B cell (primary cell): ENCODE measurements around the gene C7. TPM values are rescaled to one million over a fixed set of nuclear protein-coding genes. Genes with fewer than 3 reads are reported as not detected.
"Not testable (repeated sequence)": the region's sequence is repeated elsewhere in the genome, so short reads cannot be mapped to it uniquely, and the experiment has no call there.

ENCODE experiments used
- ATAC-seq: fragments of 200-7000 bp; cut with Tn5 transposase; one replicate; pipeline ENCODE4 v1.10.0; 2021; ENCODE audit warnings: low read depth, mild to moderate bottlenecking, moderate number of reproducible peaks, moderate library complexity
- CTCF ChIA-PET: fragments of 350-600 bp; sonication (Branson Sonifier 250); formaldehyde crosslinking; loops from one replicate; lab custom pipeline; 2021; ENCODE audit warnings: antibody characterized with exemption, inconsistent platforms; lab: Charles Lee
- POLR2A ChIA-PET: fragments of 350-600 bp; sonication (Branson Sonifier 250); formaldehyde crosslinking; loops from one replicate; lab custom pipeline; 2021; ENCODE audit warnings: antibody characterized with exemption; lab: Charles Lee
- DNase-seq: peaks from one replicate; pipeline ENCODE4 v3.0.0; 2013
- H2AFZ ChIP-seq: 2 replicates; pipeline ENCODE4 v1.6.1; 2012; ENCODE audit warnings: mild to moderate bottlenecking, low read depth, low read length; ENCODE audit not compliant: insufficient read depth, poor library complexity, severe bottlenecking
- H3K27ac ChIP-seq, 2 donors: 1 replicate in 1 of 2; 2 replicates in 1 of 2; pipeline ENCODE4 v1.5.1; 2012 to 2013; ENCODE audit warnings: low read length in 2 of 2, mild to moderate bottlenecking in 2 of 2, moderate library complexity in 1 of 2
- H3K27me3 ChIP-seq, 4 experiments: fragments of 200-600 bp in 1 of 4; sonication (generic) in 1 of 4; replicated peaks in 1 of 4; 1 replicate in 2 of 4; 2 replicates in 2 of 4; pipeline versions ENCODE4 v1.6.1 to v1.7.0; 2013 to 2016; ENCODE audit warnings: low read length in 3 of 4, mild to moderate bottlenecking in 2 of 4, mixed read lengths in 1 of 4, moderate library complexity in 1 of 4; ENCODE audit not compliant: insufficient read depth in 4 of 4, control insufficient read depth in 3 of 4; ENCODE audit errors: control extremely low read depth in 1 of 4
- H3K36me3 ChIP-seq, 2 experiments: replicated peaks in 1 of 2; 1 replicate in 1 of 2; 2 replicates in 1 of 2; pipeline versions ENCODE4 v1.6.1 to v1.7.1; 2013; ENCODE audit warnings: low read length in 1 of 2; ENCODE audit not compliant: insufficient read depth in 2 of 2, control insufficient read depth in 1 of 2; ENCODE audit errors: control extremely low read depth in 1 of 2, extremely low read depth in 1 of 2
- H3K4me1 ChIP-seq, 2 donors: fragments of 200-600 bp in 1 of 2; sonication (generic) in 1 of 2; 1 replicate in 1 of 2; 2 replicates in 1 of 2; pipeline versions ENCODE4 v1.5.1 to v1.6.1; 2013 to 2017; ENCODE audit warnings: low read length in 2 of 2; ENCODE audit not compliant: control insufficient read depth in 2 of 2, insufficient read depth in 2 of 2
- H3K4me2 ChIP-seq: replicated peaks from 2 replicates; pipeline ENCODE3; 2012; ENCODE audit warnings: mild to moderate bottlenecking, low read depth, low read length; ENCODE audit not compliant: poor library complexity, severe bottlenecking
- H3K4me3 ChIP-seq, 5 experiments: fragments of 200-600 bp in 1 of 5; sonication (generic) in 1 of 5; 1 replicate in 3 of 5; 2 replicates in 2 of 5; pipeline versions ENCODE4 v1.5.1 to v1.7.0; 2011 to 2016; ENCODE audit warnings: low read length in 4 of 5, mild to moderate bottlenecking in 4 of 5, low read depth in 2 of 5, control low read depth in 1 of 5, moderate library complexity in 1 of 5; ENCODE audit not compliant: insufficient read depth in 1 of 5; ENCODE audit errors: control extremely low read depth in 1 of 5, extremely low read depth in 1 of 5
- H3K79me2 ChIP-seq: fragments of 200-600 bp; sonication (generic); one replicate; pipeline ENCODE4 v1.6.0; 2016; ENCODE audit warnings: low read length; ENCODE audit not compliant: control insufficient read depth, insufficient read depth
- H3K9ac ChIP-seq: fragments of 200-600 bp; sonication (generic); 2 replicates; pipeline ENCODE4 v1.6.1; 2017; ENCODE audit warnings: mild to moderate bottlenecking, low read length, moderate library complexity
- H3K9me3 ChIP-seq, 3 donors: one replicate each; pipeline versions ENCODE4 v1.6.1 to v1.7.1; 2013; ENCODE audit warnings: low read length in 2 of 3; ENCODE audit not compliant: control insufficient read depth in 2 of 3, insufficient read depth in 1 of 3; ENCODE audit errors: control extremely low read depth in 1 of 3
- H4K20me1 ChIP-seq: 2 replicates; pipeline ENCODE4 v1.6.0; 2012; ENCODE audit warnings: mild to moderate bottlenecking, low read length; ENCODE audit not compliant: insufficient read depth, control insufficient read depth, poor library complexity, severe bottlenecking
- H3K27ac Mint-ChIP-seq: one replicate; pipeline ENCODE4 v1.8.0; 2021; ENCODE audit warnings: mixed read lengths
- H3K27me3 Mint-ChIP-seq: one replicate; pipeline ENCODE4 v1.8.0; 2021; ENCODE audit warnings: mixed read lengths
- H3K4me1 Mint-ChIP-seq: one replicate; pipeline ENCODE4 v1.8.0; 2021; ENCODE audit warnings: mixed read lengths
- H3K4me3 Mint-ChIP-seq: one replicate; pipeline ENCODE4 v1.8.0; 2021; ENCODE audit warnings: mixed read lengths
- H3K9me3 Mint-ChIP-seq: one replicate; pipeline ENCODE4 v1.8.0; 2022; ENCODE audit warnings: mixed read lengths; ENCODE audit not compliant: insufficient read depth
- EZH2 ChIP-seq: IDR thresholded peaks from 2 replicates; pipeline ENCODE4 v1.6.1; 2012; ENCODE audit warnings: borderline replicate concordance, low read depth, mild to moderate bottlenecking, moderate library complexity, low read length; ENCODE audit not compliant: insufficient read depth, poor library complexity, severe bottlenecking
- WGBS: methylation state at CpG from one replicate; pipeline ENCODE4 v1.1.5; 2013; ENCODE audit warnings: missing lambda C conversion rate; ENCODE audit not compliant: insufficient coverage; 5-methylcytosine and 5-hydroxymethylcytosine counted together
- intact Hi-C: fragments of 100-400 bp; cut with micrococcal nuclease; formaldehyde crosslinking; loops from one replicate; pipeline ENCODE4 v1.10.0; 2022
- polyA plus RNA-seq: library from polyadenylated mRNA; depleted of rRNA; stranded (reverse); fragments of >200 nt; gene quantifications from 2 replicates; pipeline ENCODE4 v1.2.3, GENCODE V29; 2012
- total RNA-seq, 2 donors: library from RNA; stranded (reverse); fragments of 120-200 nt in 1 of 2; gene quantifications; 1 replicate in 1 of 2; 2 replicates in 1 of 2; pipeline versions ENCODE4 v1.2.3 to v1.2.4, GENCODE V29; 2013 to 2022
- TF ChIP-seq, protein P1 (sequence below): fragments of 200-600 bp; IDR thresholded peaks from one replicate; pipeline ENCODE4 v1.8.0; 2022; ENCODE audit warnings: antibody characterized with exemption, mild to moderate bottlenecking

Gene C7
- total and polyA plus RNA-seq, 2 donors (not counting 1 experiment from before 2014, with no cell fraction given), result not detected

DNA sequence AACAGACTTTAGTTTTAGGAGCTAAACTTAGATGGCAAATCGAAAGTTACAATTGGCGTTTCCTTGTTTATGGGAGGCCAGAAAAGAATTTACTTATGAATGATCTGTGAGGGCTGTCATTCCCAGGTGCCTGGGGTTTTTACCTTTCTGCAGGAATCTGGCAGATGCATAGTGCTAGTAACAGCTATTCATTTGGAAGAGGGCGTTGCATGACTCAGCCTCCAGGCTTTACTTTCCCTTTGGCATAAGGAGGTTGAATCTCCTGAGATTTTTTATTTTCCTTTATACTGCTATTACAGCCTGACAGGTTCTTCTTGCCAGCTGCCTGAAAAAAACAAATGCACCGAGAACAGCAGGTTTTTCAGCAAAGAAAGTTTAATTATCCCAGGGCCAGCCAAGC is 38.1 kb upstream of the C7 start:
- no peak overlapping the region for H3K27ac ChIP-seq
- no peak overlapping the region for H3K4me3 Mint-ChIP-seq
- TF ChIP-seq EZH2, result no peak
- TF ChIP-seq, protein P1, sequence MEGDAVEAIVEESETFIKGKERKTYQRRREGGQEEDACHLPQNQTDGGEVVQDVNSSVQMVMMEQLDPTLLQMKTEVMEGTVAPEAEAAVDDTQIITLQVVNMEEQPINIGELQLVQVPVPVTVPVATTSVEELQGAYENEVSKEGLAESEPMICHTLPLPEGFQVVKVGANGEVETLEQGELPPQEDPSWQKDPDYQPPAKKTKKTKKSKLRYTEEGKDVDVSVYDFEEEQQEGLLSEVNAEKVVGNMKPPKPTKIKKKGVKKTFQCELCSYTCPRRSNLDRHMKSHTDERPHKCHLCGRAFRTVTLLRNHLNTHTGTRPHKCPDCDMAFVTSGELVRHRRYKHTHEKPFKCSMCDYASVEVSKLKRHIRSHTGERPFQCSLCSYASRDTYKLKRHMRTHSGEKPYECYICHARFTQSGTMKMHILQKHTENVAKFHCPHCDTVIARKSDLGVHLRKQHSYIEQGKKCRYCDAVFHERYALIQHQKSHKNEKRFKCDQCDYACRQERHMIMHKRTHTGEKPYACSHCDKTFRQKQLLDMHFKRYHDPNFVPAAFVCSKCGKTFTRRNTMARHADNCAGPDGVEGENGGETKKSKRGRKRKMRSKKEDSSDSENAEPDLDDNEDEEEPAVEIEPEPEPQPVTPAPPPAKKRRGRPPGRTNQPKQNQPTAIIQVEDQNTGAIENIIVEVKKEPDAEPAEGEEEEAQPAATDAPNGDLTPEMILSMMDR, result no peak
- no peaks in the 10 kb centered on the region for H3K36me3 ChIP-seq
- no peaks in the 10 kb centered on the region for H3K9me3 ChIP-seq
- H3K4me1 Mint-ChIP-seq, result no peaks in the 10 kb centered on the region
- H3K4me3 ChIP-seq, result no peak overlapping the region
- no peak overlapping the region for H3K27ac Mint-ChIP-seq
- DNase-seq (no peak), ATAC-seq (no peak)
- H3K4me2 ChIP-seq, result no peak overlapping the region
- intact Hi-C loops, result no loop called here
- POLR2A ChIA-PET, result no interaction called here
- H3K9ac ChIP-seq, result no peak overlapping the region
- no peaks in the 10 kb centered on the region for H3K27me3 ChIP-seq
- CTCF ChIA-PET, result interaction anchor here (1.1 kb wide), 1 partner anchor 18 kb away, joined by 3 read pairs; no protein-coding TSS in a partner anchor
- H3K4me1 ChIP-seq, result no peaks in the 10 kb centered on the region
- H3K27me3 Mint-ChIP-seq, result peaks cover 22% of the 10 kb centered on the region
- H4K20me1 ChIP-seq, result no peaks in the 10 kb centered on the region
- no peaks in the 10 kb centered on the region for H3K9me3 Mint-ChIP-seq
- no peaks in the 10 kb centered on the region for H3K79me2 ChIP-seq
- 93% methylated on average over 2 of the region's 4 CpGs for WGBS
- no peak overlapping the region for H2AFZ ChIP-seq

DNA sequence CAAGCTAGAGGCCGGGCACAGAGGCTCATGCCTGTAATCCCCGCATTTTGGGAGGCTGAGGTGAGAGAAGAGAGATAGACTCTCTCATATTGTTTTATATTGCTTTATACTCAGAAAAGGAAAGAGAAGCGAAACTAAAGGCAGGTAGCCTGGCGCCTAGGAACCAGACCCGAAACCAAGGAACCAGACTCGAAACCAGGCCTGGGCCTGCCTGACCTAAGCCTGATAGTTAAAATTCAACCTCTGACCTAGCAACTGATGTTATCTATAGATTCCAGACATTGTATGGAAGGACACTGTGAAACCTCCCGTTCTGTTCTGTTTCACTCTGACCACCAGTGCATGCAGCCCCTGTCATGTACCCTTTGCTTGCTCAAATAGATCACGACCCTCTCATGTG is 37.0 kb upstream of the C7 start:
- intact Hi-C loops, H3K36me3 ChIP-seq, CTCF ChIA-PET, H2AFZ ChIP-seq, H3K79me2 ChIP-seq, H3K4me1 ChIP-seq, ATAC-seq, H3K27ac ChIP-seq, H3K4me2 ChIP-seq, H3K4me3 Mint-ChIP-seq, H4K20me1 ChIP-seq, H3K4me3 ChIP-seq, POLR2A ChIA-PET, H3K27ac Mint-ChIP-seq, H3K9me3 Mint-ChIP-seq, H3K9ac ChIP-seq, H3K4me1 Mint-ChIP-seq, H3K9me3 ChIP-seq, DNase-seq, H3K27me3 ChIP-seq: not testable (repeated sequence)
- peaks cover 25% of the 10 kb centered on the region for H3K27me3 Mint-ChIP-seq
- WGBS, result 94% methylated on average over 3 of the region's 8 CpGs
